A673 (cell line): ENCODE data around the gene PRCD.

ENCODE experiments used
- CTCF ChIP-seq: fragments of 300-800, 200-600 bp; sonication (generic); conservative IDR thresholded peaks from 2 replicates; pipeline ENCODE4 v1.5.1; 2017; ENCODE audit warnings: low read depth, mild to moderate bottlenecking, antibody characterized with exemption, low read length, moderate library complexity, mixed read lengths
- EZH2 ChIP-seq: fragments of 200-600 bp; sonication (generic); IDR thresholded peaks from 2 replicates; pipeline ENCODE4 v1.6.1; 2017; ENCODE audit warnings: borderline replicate concordance, low read depth, mild to moderate bottlenecking, mixed read lengths, antibody characterized with exemption, low read length; ENCODE audit not compliant: poor library complexity, severe bottlenecking

GRCh38 chr17:76511668-76512365, 28.0 kb upstream of the PRCD start:
- no peak for TF ChIP-seq CTCF
- TF ChIP-seq EZH2 = no peak
